Measurements from ENCODE around the gene MAN1C1. TPM values are rescaled to one million over a fixed set of nuclear protein-coding genes. Genes with fewer than 3 reads are reported as not detected.
"Not testable (repeated sequence)": the region's sequence is repeated elsewhere in the genome, so short reads cannot be mapped to it uniquely, and the experiment has no call there.

The MAN1C1 gene
- total RNA-seq, 2 experiments from 2014 or later: 3.7 to 4.4 TPM

DNA sequence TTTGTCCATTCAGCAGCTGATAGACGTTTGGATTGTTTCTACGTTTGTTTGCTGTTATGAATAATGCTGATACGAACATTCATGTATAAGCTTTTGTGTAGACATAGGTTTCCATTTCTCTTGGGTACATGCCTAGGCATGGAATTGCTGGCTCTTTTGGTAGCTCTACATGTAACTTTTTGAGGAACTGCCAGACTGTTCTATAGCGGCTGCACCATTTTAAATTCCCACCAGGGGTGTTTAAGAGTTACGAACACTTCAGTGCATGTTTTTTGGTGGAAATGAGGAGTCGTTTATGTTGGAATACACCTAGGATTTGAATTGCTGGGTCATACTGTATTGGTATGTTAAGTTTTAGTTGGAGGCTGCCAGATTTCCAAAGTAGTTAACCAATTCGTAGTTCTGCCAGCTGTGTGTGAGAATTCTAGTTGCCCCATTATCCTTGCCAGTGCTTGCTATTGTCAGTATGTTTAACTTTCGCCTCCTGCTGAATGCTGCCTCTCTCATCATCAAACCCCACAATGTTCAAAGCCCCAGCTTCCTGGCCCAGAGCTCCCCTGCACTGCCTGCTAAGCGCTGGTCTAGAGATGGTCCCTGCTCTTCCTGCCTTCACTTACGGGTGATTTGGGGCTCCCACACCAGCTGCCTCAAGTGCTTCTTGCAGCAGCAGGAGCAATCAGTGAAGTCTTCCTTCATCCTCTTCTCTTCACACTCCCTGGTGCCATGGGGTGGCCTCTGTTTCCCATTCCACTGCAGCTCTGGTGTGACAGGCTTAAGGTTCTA lies 81.0 kb downstream of the MAN1C1 start:
- peak; percentile 24 for DNase-seq
- intact Hi-C loops (cut with micrococcal nuclease): no loop called here
- H3K4me1 Mint-ChIP-seq (ENCODE audit: low read depth): peaks cover 38% of the 10 kb centered on the region
- H3K4me3 Mint-ChIP-seq: no peak overlapping the region
- POLR2A ChIA-PET: interaction anchor here (0.8 to 1.8 kb wide), 6 partner anchors 10 to 147 kb away, joined by 3 to 7 read pairs (median 3); no protein-coding TSS in a partner anchor
- H3K9me3 Mint-ChIP-seq: no peaks in the 10 kb centered on the region
- CTCF ChIA-PET: interaction anchor here (0.7 to 2.2 kb wide), 14 partner anchors 16 to 132 kb away, joined by 3 to 12 read pairs (median 4); partner anchors contain the start of gene MTFR1L
- TF ChIP-seq, protein P1, sequence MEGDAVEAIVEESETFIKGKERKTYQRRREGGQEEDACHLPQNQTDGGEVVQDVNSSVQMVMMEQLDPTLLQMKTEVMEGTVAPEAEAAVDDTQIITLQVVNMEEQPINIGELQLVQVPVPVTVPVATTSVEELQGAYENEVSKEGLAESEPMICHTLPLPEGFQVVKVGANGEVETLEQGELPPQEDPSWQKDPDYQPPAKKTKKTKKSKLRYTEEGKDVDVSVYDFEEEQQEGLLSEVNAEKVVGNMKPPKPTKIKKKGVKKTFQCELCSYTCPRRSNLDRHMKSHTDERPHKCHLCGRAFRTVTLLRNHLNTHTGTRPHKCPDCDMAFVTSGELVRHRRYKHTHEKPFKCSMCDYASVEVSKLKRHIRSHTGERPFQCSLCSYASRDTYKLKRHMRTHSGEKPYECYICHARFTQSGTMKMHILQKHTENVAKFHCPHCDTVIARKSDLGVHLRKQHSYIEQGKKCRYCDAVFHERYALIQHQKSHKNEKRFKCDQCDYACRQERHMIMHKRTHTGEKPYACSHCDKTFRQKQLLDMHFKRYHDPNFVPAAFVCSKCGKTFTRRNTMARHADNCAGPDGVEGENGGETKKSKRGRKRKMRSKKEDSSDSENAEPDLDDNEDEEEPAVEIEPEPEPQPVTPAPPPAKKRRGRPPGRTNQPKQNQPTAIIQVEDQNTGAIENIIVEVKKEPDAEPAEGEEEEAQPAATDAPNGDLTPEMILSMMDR (IDR thresholded peaks at IDR 0.05): no peak
- peak overlapping the region; percentile 12 for H3K27ac Mint-ChIP-seq
- ATAC-seq: peak; percentile 49
- H3K27me3 Mint-ChIP-seq: no peaks in the 10 kb centered on the region
- H3K36me3 Mint-ChIP-seq (ENCODE audit: low read depth): no peaks in the 10 kb centered on the region

DNA sequence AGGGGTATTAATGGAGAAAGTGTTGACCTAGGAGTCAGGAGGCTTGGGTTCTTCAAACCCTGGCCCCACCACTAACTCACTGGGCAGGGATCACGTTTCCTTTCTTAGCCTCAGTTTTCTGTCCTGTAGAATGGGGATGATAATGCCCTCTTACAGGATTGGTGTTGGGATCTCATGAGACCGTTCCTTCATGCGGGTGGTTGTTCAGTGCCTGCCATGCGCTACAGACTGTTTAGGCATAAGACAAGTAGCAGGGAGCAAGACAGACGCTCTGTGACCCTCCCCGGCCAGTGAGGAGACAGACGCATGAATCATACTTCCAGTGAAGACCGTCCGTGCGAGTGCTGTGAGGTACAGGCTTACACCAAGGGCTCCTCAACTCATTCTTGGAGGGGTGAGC lies 81.7 kb downstream of the MAN1C1 start:
- intact Hi-C loops (cut with micrococcal nuclease): no loop called here
- ChIA-PET POLR2A (interaction anchor here (1.0 to 1.8 kb wide), 4 partner anchors 13 to 148 kb away, joined by 3 to 7 read pairs (median 4); no protein-coding TSS in a partner anchor), CTCF (interaction anchor here (0.8 to 2.2 kb wide), 10 partner anchors 15 to 122 kb away, joined by 3 to 12 read pairs (median 4); partner anchors contain the start of gene MTFR1L)
- Mint-ChIP-seq H3K27me3 (no peaks in the 10 kb centered on the region), H3K4me1 (ENCODE audit: low read depth) (peaks cover 37% of the 10 kb centered on the region), H3K4me3 (no peak overlapping the region), H3K9me3 (no peaks in the 10 kb centered on the region), H3K36me3 (ENCODE audit: low read depth) (no peaks in the 10 kb centered on the region), H3K27ac (no peak overlapping the region)
- DNase-seq (peak; percentile 48), ATAC-seq (peak; percentile 60)
- TF ChIP-seq, protein P1 (IDR thresholded peaks at IDR 0.05): no peak

DNA sequence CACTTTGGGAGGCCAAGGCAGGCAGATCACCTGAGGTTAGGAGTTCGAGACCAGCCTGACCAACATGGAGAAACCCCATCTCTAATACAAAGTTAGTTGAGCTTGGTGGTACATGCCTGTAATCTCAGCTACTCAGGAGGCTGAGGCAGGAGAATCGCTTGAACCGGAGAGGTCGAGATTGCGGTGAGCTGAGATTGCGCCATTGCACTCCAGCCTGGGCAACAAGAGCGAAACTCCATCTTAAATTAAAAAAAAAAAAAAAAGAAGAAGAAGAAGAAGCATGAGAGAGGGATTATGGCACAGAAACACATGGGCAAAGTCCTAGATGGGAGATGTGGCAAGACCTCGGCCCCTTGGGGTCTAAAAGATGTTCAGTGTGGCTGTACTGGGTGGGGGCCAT lies 82.5 kb downstream of the MAN1C1 start:
- DNase-seq; ATAC-seq; H3K36me3 Mint-ChIP-seq (ENCODE audit: low read depth); H3K9me3 Mint-ChIP-seq; intact Hi-C loops (cut with micrococcal nuclease); H3K27me3 Mint-ChIP-seq; H3K27ac Mint-ChIP-seq; H3K4me3 Mint-ChIP-seq; POLR2A ChIA-PET: not testable (repeated sequence)
- H3K4me1 Mint-ChIP-seq (ENCODE audit: low read depth): peaks cover 43% of the 10 kb centered on the region
- CTCF ChIA-PET: interaction anchor here (1.8 kb wide), 2 partner anchors 80 to 97 kb away, joined by 5 to 12 read pairs; no protein-coding TSS in a partner anchor

DNA sequence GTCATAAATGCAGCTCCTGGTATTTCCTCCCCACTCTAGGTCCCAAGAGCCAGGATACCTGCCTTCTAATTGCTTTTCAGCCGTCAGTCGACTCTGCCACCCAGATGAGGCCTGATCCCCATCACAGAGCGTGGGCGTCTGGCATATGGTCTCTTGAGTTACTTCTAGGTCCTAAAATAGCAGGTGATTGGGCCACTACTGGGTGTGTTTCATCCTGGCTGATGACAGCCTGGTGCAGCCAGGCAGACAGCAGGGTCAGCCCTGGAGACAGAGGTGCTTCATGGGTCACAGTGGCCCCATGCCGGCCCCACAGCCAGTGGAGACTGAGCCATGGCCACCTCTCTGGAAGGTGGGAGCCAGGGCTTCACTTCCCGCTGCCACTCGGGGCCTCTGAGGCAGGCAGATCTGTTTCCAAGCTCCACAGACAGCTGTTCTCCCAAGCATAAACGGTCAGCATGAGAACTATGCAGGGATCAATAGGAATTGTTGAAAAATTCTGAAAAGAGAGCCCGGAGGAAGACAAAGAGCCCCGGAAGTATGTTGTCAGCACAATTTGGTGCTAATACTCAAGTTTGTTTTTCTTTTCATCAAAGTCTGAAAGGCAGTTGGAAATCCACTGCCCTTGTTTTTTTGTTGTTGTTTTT lies 83.0 kb downstream of the MAN1C1 start:
- TF ChIP-seq, protein P1 (IDR thresholded peaks at IDR 0.05): no peak
- peak; percentile 30 for DNase-seq
- H3K9me3 Mint-ChIP-seq: no peaks in the 10 kb centered on the region
- H3K36me3 Mint-ChIP-seq (ENCODE audit: low read depth): peaks cover 3% of the 10 kb centered on the region
- intact Hi-C loops (cut with micrococcal nuclease): loop anchor here (10.0 kb wide), 1 partner anchor 155 kb away; the partner anchor contains the start of gene LDLRAP1
- peaks cover 49% of the 10 kb centered on the region for H3K4me1 Mint-ChIP-seq (ENCODE audit: low read depth)
- no peak for ATAC-seq
- H3K4me3 Mint-ChIP-seq: no peak overlapping the region
- no peak overlapping the region for H3K27ac Mint-ChIP-seq
- ChIA-PET POLR2A (no interaction called here), CTCF (interaction anchor here (1.8 kb wide), 2 partner anchors 81 to 96 kb away, joined by 5 to 12 read pairs; no protein-coding TSS in a partner anchor)
- no peaks in the 10 kb centered on the region for H3K27me3 Mint-ChIP-seq

DNA sequence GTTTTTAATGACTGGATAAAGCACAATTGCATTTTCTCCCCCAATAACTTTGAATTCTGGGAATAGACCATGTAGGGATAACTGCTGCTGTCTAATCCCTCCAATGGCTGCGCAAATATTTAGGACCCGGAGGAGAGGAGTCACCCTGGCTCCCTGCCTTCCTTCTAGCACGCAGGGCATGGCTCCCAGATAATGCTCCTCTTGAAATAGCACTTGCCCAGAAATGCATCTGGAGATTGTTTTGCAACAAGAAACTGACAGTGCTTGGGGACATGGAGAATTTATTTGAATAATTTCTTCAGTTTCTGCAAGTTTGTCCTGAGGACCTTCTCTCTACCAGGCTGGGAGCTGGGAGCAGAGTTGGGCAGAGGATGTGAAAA lies 83.5 kb downstream of the MAN1C1 start:
- TF ChIP-seq, protein P1 (IDR thresholded peaks at IDR 0.05): no peak
- peaks cover 50% of the 10 kb centered on the region for H3K4me1 Mint-ChIP-seq (ENCODE audit: low read depth)
- H3K27ac Mint-ChIP-seq: no peak overlapping the region
- H3K4me3 Mint-ChIP-seq: no peak overlapping the region
- ATAC-seq (no peak), DNase-seq (no peak)
- no peaks in the 10 kb centered on the region for H3K9me3 Mint-ChIP-seq
- peaks cover 3% of the 10 kb centered on the region for H3K36me3 Mint-ChIP-seq (ENCODE audit: low read depth)
- intact Hi-C loops (cut with micrococcal nuclease): loop anchor here (10.0 kb wide), 1 partner anchor 155 kb away; the partner anchor contains the start of gene LDLRAP1
- POLR2A ChIA-PET: no interaction called here
- no peaks in the 10 kb centered on the region for H3K27me3 Mint-ChIP-seq
- CTCF ChIA-PET: no interaction called here
